ENCODE data around the gene CWC27. TPM values are rescaled to one million over a fixed set of nuclear protein-coding genes. Genes with fewer than 3 reads are reported as not detected.
"Not testable (repeated sequence)": the region's sequence is repeated elsewhere in the genome, so short reads cannot be mapped to it uniquely, and the experiment has no call there.

The CWC27 gene
- total RNA-seq, 1 experiment from 2014 or later: 27.7 TPM

DNA sequence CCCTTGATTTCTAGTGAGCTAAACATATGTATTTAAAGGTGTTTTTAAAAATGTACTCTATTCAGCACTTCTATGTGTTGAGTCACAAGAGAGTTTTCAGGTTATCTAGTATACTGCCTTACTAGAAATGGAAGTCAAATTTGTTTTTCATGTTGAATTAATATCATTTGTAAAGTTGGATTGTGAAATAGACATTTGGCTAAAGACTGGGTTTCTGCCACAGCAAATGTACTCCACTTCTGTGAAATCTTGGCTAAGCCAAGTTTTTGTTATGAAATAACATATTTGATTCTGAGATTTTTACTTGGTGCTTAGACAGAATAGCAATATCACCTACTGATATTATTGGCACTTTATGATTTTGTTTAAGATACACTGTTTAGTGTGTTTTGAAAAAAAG lies 106.0 kb downstream of the CWC27 start:
- Histone ChIP-seq H3K27ac (no peak overlapping the region), H3K27me3 (replicated peaks) (no peaks in the 10 kb centered on the region), H3K4me1 (replicated peaks) (no peaks in the 10 kb centered on the region), H3K4me3 (no peak overlapping the region), H3K9me3 (replicated peaks) (no peaks in the 10 kb centered on the region), H3K36me3 (no peaks in the 10 kb centered on the region)
- DNase-seq (ENCODE audit: low read depth in 1 of 2, low spot score in 2 of 2): no peak

DNA sequence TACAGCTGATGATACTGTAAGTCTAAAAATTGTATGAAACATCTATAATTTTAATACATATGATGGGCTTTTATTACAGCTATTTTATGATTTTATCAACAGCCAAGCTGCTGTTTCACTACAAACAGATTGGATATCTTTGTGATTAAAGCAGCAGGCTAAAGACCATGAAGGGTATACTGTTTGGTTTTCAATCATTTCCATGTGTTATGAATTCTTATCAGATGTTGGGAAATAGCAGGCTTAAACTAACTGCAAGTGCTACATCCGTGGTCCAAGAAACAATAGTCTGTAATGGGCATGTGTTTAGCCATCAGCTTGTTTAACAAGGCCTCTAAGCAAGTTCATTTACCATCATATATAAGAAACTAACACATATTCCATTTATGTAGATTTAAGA lies 107.5 kb downstream of the CWC27 start:
- no peak overlapping the region for H3K4me3 ChIP-seq
- no peaks in the 10 kb centered on the region for H3K27me3 ChIP-seq (replicated peaks)
- H3K27ac ChIP-seq: no peak overlapping the region
- H3K36me3 ChIP-seq: no peaks in the 10 kb centered on the region
- no peaks in the 10 kb centered on the region for H3K4me1 ChIP-seq (replicated peaks)
- no peaks in the 10 kb centered on the region for H3K9me3 ChIP-seq (replicated peaks)
- DNase-seq (ENCODE audit: low read depth in 1 of 2, low spot score in 2 of 2): no peak

DNA sequence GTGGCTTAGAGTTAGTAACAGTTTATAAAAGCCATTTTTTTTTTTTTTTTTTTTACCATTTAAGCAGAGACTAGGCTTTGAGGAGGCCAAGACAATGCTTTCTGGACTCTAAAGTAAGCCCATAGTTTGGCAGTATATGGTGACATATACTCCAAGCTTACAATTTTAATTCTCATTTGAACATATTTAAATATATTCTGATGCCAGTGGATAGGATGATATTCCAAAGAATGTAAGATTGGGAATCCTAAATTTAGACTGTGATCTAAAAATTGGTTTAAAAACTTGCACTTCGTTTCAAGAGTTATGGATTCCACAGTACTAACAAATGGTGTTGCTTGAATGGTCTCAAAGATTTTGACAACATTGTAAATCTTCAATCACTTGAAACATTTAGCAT lies 112.1 kb downstream of the CWC27 start:
- Histone ChIP-seq H3K36me3 (no peaks in the 10 kb centered on the region), H3K9me3 (replicated peaks) (no peaks in the 10 kb centered on the region), H3K27ac (no peak overlapping the region), H3K27me3 (replicated peaks) (no peaks in the 10 kb centered on the region), H3K4me3 (no peak overlapping the region), H3K4me1 (replicated peaks) (no peaks in the 10 kb centered on the region)
- DNase-seq (ENCODE audit: low read depth in 1 of 2, low spot score in 2 of 2): no peak

DNA sequence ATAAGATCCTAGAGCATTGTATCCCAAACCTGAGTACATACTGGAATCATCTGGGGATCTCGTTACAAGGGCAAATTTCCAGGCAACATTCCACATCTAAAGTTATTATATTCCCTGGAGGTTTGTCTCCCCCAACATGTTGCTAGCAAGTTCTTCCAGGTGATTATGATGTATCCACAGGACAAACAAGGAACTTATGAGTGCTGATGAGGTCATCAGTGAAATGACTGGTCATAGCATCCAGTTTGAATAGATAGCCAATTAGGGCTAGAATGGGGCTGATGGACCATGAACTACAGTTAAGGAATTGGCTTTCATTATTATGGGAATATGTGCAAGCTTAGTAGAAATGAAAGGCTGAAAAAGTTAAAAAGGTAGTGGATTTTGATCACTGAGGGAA lies 115.2 kb downstream of the CWC27 start:
- Histone ChIP-seq H3K4me1 (replicated peaks) (no peaks in the 10 kb centered on the region), H3K27ac (no peak overlapping the region), H3K27me3 (replicated peaks) (no peaks in the 10 kb centered on the region), H3K4me3 (no peak overlapping the region), H3K9me3 (replicated peaks) (no peaks in the 10 kb centered on the region), H3K36me3 (no peaks in the 10 kb centered on the region)
- no peak for DNase-seq (ENCODE audit: low read depth in 1 of 2, low spot score in 2 of 2)

DNA sequence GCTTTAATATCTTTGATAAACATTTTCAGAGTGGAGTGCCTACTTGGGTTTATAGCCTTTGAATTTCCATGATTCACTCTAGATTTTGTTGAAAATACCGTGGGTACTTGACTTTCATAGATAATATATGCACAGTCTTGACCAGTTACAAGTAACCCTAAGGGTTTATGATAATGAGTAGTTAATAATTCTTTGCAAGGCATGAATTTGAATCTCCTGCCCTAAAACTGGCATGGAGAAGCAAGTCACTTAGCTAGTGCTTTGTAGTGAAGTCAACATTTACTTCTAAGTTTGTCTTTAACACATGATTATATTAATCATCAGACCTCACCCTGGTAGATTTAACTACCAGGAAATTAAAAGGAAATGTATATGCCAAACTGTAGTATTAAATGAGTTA lies 115.8 kb downstream of the CWC27 start:
- Histone ChIP-seq H3K4me3 (no peak overlapping the region), H3K36me3 (no peaks in the 10 kb centered on the region), H3K27me3 (replicated peaks) (no peaks in the 10 kb centered on the region), H3K9me3 (replicated peaks) (no peaks in the 10 kb centered on the region), H3K27ac (no peak overlapping the region), H3K4me1 (replicated peaks) (no peaks in the 10 kb centered on the region)
- no peak for DNase-seq (ENCODE audit: low read depth in 1 of 2, low spot score in 2 of 2)

DNA sequence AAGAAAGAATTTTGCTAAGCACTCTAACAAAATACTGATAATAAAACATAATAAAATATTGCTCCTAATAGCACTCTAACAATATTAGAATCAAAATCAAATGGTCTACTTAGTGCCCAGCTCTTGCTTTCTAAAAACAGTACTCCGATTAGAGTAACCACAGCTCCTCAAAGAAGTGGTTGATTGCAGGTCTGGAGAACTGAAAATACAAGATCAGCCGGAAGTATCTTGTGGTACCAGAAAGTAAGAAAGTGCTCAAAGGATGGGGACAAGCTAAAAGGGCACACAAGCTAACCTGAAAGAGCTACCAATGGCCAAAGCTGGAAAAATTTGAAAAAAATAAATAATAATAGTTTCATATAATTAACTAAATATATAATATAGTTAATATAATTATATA lies 119.2 kb downstream of the CWC27 start:
- no peak for DNase-seq (ENCODE audit: low read depth in 1 of 2, low spot score in 2 of 2)
- Histone ChIP-seq H3K9me3 (replicated peaks) (no peaks in the 10 kb centered on the region), H3K4me3 (no peak overlapping the region)

DNA sequence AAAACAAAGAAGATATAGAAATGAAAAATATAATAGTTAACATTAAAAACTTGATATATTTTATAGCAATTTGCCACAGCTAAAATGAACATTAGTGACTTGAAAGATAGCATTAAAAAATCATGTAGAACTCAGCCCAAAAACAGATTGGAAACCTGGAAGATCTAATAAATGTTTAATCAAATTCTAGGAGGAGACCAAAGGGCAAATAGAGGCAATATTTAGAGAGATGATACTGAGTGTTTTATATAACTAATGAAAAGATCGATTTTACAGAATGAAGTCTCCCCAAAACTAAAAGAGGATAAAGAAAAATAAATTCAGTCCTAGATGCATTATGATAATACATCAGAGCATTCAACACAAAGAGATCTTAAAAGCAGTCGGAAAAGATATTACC lies 127.0 kb downstream of the CWC27 start:
- Histone ChIP-seq H3K27ac (no peak overlapping the region), H3K36me3 (no peaks in the 10 kb centered on the region), H3K27me3 (replicated peaks) (no peaks in the 10 kb centered on the region), H3K9me3 (replicated peaks) (no peaks in the 10 kb centered on the region), H3K4me1 (replicated peaks) (no peaks in the 10 kb centered on the region), H3K4me3 (no peak overlapping the region)
- no peak for DNase-seq (ENCODE audit: low read depth in 1 of 2, low spot score in 2 of 2)

More for the DNA sequence above, 119.2 kb downstream of the CWC27 start:
- Histone ChIP-seq H3K36me3 (no peaks in the 10 kb centered on the region), H3K4me1 (replicated peaks) (no peaks in the 10 kb centered on the region), H3K27me3 (replicated peaks) (no peaks in the 10 kb centered on the region), H3K27ac (no peak overlapping the region)

DNA sequence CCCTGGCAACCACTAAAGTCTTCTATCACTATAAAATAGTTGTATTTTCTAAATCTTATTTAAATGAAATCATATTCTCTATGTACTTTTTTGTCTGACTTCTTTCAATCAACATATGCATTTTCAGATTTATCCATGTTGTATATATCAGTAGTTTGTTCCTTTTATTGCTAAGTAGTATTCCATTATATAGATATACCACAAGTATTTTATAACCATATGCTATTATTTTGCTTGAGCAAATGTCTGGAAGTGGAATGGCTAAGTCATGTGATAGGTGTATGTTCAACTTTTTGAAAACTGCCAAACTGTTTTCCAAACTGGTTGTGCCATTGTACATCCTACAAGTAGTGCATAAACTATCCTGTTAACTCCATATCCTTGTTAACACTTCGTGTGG lies 131.1 kb downstream of the CWC27 start:
- Histone ChIP-seq H3K4me1 (replicated peaks) (no peaks in the 10 kb centered on the region), H3K4me3 (no peak overlapping the region), H3K9me3 (replicated peaks) (no peaks in the 10 kb centered on the region), H3K36me3 (no peaks in the 10 kb centered on the region), H3K27me3 (replicated peaks) (no peaks in the 10 kb centered on the region), H3K27ac (no peak overlapping the region)
- DNase-seq (ENCODE audit: low read depth in 1 of 2, low spot score in 2 of 2): no peak

DNA sequence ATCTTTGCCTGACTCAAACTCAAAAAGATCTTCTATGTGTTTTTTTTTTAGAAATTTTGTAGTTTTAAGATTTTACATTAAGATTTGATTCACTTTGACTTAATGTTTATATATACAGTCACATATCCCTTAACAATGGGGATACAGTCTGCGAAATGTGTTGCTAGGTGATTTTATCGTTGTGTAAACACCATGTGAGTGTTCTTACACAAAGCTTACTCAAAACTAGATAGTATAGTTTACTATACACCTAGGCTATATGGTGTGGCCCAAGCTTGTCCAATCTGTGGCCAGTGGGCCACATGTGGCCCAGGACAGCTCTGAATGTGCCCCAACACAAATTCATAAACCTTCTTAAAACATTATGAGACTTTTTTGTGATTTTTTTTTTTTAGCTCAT lies 131.9 kb downstream of the CWC27 start:
- Histone ChIP-seq H3K4me1 (replicated peaks) (no peaks in the 10 kb centered on the region), H3K27ac (no peak overlapping the region), H3K36me3 (no peaks in the 10 kb centered on the region), H3K9me3 (replicated peaks) (no peaks in the 10 kb centered on the region), H3K4me3 (no peak overlapping the region), H3K27me3 (replicated peaks) (no peaks in the 10 kb centered on the region)
- no peak for DNase-seq (ENCODE audit: low read depth in 1 of 2, low spot score in 2 of 2)

DNA sequence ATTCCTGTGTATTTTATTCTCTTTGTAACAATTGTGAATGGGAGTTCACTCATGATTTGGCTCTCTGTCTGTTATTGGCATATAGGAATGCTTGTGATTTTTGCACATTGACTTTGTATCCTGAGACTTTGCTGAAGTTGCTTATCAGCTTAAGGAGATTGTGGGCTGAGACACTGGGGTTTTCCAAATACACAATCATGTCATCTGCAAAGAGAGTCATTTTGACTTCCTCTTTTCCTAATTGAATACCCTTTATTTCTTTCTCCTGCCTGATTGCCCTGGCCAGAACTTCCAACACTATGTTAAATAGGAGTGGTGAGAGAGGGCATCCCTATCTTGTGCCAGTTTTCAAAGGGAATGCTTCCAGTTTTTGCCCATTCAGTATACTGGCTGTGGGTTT lies 138.7 kb downstream of the CWC27 start:
- not testable (repeated sequence) for H3K9me3 ChIP-seq (replicated peaks); H3K4me1 ChIP-seq (replicated peaks); H3K27me3 ChIP-seq (replicated peaks); H3K27ac ChIP-seq; DNase-seq (ENCODE audit: low read depth in 1 of 2, low spot score in 2 of 2); H3K4me3 ChIP-seq; H3K36me3 ChIP-seq

DNA sequence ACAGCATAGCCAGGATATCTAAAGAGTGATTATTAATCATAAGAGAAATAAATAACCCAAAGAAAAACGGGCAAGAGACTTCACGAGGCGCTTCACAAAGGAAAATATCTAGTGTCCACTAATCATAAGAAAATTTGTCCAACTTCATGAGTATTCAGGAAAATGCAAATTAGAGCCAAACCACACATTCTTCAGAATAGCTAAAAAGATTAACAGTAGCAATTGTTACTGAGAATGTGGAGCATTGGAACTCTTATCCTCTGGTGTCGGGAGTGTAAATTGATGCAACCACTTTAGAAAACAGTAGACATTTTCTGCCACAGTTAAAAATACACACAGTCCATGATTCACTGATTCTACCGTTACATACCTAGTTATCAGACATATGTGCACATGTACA lies 145.7 kb downstream of the CWC27 start:
- Histone ChIP-seq H3K36me3 (no peaks in the 10 kb centered on the region), H3K9me3 (replicated peaks) (no peaks in the 10 kb centered on the region), H3K4me1 (replicated peaks) (no peaks in the 10 kb centered on the region), H3K27ac (no peak overlapping the region), H3K4me3 (no peak overlapping the region), H3K27me3 (replicated peaks) (no peaks in the 10 kb centered on the region)
- DNase-seq (ENCODE audit: low read depth in 1 of 2, low spot score in 2 of 2): no peak

DNA sequence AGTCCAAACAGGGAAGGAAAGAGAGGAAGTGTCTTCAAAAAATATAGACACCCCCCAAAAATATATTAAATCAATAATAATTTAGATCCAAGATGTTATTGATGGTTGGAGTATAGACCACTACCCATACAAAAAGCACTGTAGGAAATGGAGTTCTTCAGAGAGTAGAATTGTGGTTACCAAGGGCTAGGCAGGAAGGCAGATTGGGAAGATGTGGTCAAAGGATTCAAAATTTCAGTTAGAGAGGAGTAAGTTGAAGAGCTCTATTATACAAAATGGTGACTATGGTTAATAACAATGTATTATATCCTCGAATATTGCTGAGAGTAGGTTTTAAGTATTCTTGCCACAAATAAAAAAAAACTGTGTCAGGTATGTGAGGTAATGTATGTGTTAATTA lies 149.4 kb downstream of the CWC27 start:
- DNase-seq (ENCODE audit: low read depth in 1 of 2, low spot score in 2 of 2): no peak
- no peak overlapping the region for H3K27ac ChIP-seq
- H3K27me3 ChIP-seq (replicated peaks): no peaks in the 10 kb centered on the region
- H3K4me1 ChIP-seq (replicated peaks): no peaks in the 10 kb centered on the region
- H3K9me3 ChIP-seq (replicated peaks): 0 out of 2 replicates have a peak, but pooled peaks cover 3% of the 10 kb centered on the region
- no peak overlapping the region for H3K4me3 ChIP-seq
- peaks cover 3% of the 10 kb centered on the region; the same call in 1 of the 2 replicates for H3K36me3 ChIP-seq

DNA sequence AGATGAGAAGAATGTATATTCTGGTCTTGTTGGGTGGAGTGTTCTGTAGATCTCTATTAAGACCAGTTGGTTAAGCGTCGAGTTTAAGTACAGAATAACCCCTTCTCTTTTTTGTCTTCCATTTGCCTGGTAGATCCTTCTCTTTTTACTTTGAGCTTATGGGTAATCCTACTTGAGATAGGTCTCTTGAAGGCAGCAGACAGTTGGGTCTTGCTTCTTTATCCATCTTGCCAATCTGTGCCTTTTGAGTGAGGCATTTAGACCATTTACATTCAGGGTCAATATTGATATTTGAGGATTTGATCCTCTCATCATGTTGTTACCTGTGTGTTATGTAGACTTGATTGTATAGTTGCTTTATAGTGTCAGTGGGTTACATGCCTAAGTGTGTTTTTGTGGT lies 152.7 kb downstream of the CWC27 start:
- Histone ChIP-seq H3K9me3 (replicated peaks) (0 out of 2 replicates have a peak, but pooled peaks cover 3% of the 10 kb centered on the region), H3K4me3 (no peak overlapping the region), H3K36me3 (peaks cover 3% of the 10 kb centered on the region; the same call in 1 of the 2 replicates), H3K27me3 (replicated peaks) (no peaks in the 10 kb centered on the region), H3K4me1 (replicated peaks) (no peaks in the 10 kb centered on the region), H3K27ac (no peak overlapping the region)
- DNase-seq (ENCODE audit: low read depth in 1 of 2, low spot score in 2 of 2): no peak

DNA sequence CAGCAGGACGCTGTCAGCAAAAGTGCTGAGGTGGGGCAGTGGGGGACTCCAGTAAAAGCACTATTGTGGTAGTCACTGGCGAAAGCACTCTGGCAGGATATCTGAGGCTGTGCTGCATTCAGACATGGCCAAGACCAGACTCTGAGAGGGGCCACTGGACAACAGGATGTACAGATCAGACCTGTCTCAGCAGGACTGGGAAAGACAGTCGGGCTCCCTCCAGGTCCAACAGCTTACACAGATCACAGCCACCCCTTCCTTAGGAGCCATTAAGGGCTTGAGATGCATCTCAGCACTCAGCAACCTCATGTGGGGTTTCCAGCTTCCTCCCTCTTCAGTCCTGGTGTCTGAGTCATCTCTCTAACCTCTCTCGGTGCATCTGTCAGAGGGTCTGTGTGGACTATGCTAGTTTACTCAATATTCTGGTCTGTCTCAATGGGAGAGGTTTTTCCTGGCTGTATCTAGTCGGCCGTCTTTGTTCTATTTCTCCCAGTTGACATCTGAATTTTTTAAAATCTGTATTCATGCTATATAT lies 154.5 kb downstream of the CWC27 start:
- Histone ChIP-seq H3K27me3 (replicated peaks) (no peaks in the 10 kb centered on the region), H3K4me1 (replicated peaks) (no peaks in the 10 kb centered on the region), H3K4me3 (no peak overlapping the region), H3K9me3 (replicated peaks) (0 out of 2 replicates have a peak, but pooled peaks cover 3% of the 10 kb centered on the region), H3K36me3 (peaks cover 3% of the 10 kb centered on the region; the same call in 1 of the 2 replicates), H3K27ac (no peak overlapping the region)
- DNase-seq (ENCODE audit: low read depth in 1 of 2, low spot score in 2 of 2): no peak

DNA sequence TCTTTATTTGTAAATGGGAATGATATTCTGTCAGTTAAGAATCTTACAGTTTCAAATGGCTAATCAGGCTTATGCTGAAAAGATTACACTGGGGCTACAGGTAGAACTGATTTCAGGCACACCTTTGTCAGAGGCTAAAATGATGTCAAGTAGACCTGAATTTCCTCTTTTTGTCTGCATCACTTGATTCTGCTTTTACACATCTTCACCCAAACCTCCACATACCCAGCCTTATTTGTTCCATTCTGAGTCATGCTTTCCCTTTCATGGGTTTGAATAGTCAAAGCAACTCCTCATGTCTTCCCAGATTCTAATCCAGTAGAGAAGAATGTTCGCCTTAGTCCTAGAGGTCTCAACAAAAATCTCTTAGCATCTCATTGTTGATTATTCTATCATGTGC lies 156.4 kb downstream of the CWC27 start:
- H3K36me3 ChIP-seq: peaks cover 2% of the 10 kb centered on the region; the same call in 1 of the 2 replicates

More for the DNA sequence above, 156.4 kb downstream of the CWC27 start:
- Histone ChIP-seq H3K9me3 (replicated peaks) (0 out of 2 replicates have a peak, but pooled peaks cover 3% of the 10 kb centered on the region), H3K27me3 (replicated peaks) (no peaks in the 10 kb centered on the region), H3K4me3 (no peak overlapping the region), H3K4me1 (replicated peaks) (no peaks in the 10 kb centered on the region), H3K27ac (no peak overlapping the region)
- DNase-seq (ENCODE audit: low read depth in 1 of 2, low spot score in 2 of 2): no peak
